Astrocyte (in vitro differentiated cells and primary cell): Measurements from ENCODE around the gene YIF1A. TPM values are rescaled to one million over a fixed set of nuclear protein-coding genes. Genes with fewer than 3 reads are reported as not detected.
A peak's percentile ranks its signal among the peaks of the same experiment; 100 is the strongest.
"Not testable (repeated sequence)": the region's sequence is repeated elsewhere in the genome, so short reads cannot be mapped to it uniquely, and the experiment has no call there.

Experiments
- DNase-seq: peaks from one replicate; pipeline ENCODE4 v3.0.0-alpha.2; 2010; ENCODE audit warnings: low read depth
- FAIRE-seq: peaks from 2 replicates; lab custom pipeline; 2011; peaks lifted over from hg19 to GRCh38; lab: Jason Lieb, UNC
- H2AFZ ChIP-seq: 2 replicates; pipeline ENCODE4 v1.6.0; 2012; ENCODE audit warnings: low read depth, low read length, inconsistent platforms
- H3K27ac ChIP-seq: 2 replicates; pipeline ENCODE4 v1.5.1; 2011; ENCODE audit warnings: low read depth, low read length, inconsistent platforms
- H3K27me3 ChIP-seq: 2 replicates; pipeline ENCODE4 v1.6.0; 2011; ENCODE audit warnings: low read length, inconsistent platforms; ENCODE audit not compliant: insufficient read depth
- H3K36me3 ChIP-seq: 2 replicates; pipeline ENCODE4 v1.5.1; 2011; ENCODE audit warnings: low read length, inconsistent platforms; ENCODE audit not compliant: insufficient read depth
- H3K4me1 ChIP-seq: 2 replicates; pipeline ENCODE4 v1.5.1; 2011; ENCODE audit warnings: low read length, inconsistent platforms; ENCODE audit not compliant: insufficient read depth
- H3K4me2 ChIP-seq: 2 replicates; pipeline ENCODE4 v1.6.0; 2012; ENCODE audit warnings: low read length, inconsistent platforms
- H3K4me3 ChIP-seq: 2 replicates; pipeline ENCODE4 v1.5.1; 2011; ENCODE audit warnings: low read depth, mild to moderate bottlenecking, low read length, inconsistent platforms; ENCODE audit not compliant: insufficient read depth
- H3K79me2 ChIP-seq: 2 replicates; pipeline ENCODE4 v1.6.0; 2012; ENCODE audit warnings: mild to moderate bottlenecking, low read length, inconsistent platforms; ENCODE audit not compliant: insufficient read depth
- H3K9ac ChIP-seq: 2 replicates; pipeline ENCODE4 v1.6.0; 2012; ENCODE audit warnings: mild to moderate bottlenecking, low read length, inconsistent platforms
- H3K9me3 ChIP-seq: 2 replicates; pipeline ENCODE4 v1.5.1; 2012; ENCODE audit warnings: low read depth, mild to moderate bottlenecking, low read length, inconsistent platforms; ENCODE audit not compliant: insufficient read depth
- H4K20me1 ChIP-seq: 2 replicates; pipeline ENCODE4 v1.6.0; 2012; ENCODE audit warnings: low read length, inconsistent platforms; ENCODE audit not compliant: insufficient read depth
- H3K27ac Mint-ChIP-seq: one replicate; pipeline ENCODE4 v1.8.0; 2021; ENCODE audit warnings: mild to moderate bottlenecking, mixed read lengths; ENCODE audit not compliant: unreplicated experiment
- H3K27me3 Mint-ChIP-seq: one replicate; pipeline ENCODE4 v1.8.0; 2021; ENCODE audit warnings: low read depth, mixed read lengths; ENCODE audit not compliant: unreplicated experiment
- H3K36me3 Mint-ChIP-seq: one replicate; pipeline ENCODE4 v1.8.0; 2021; ENCODE audit warnings: low read depth, mixed read lengths; ENCODE audit not compliant: unreplicated experiment
- H3K4me1 Mint-ChIP-seq: one replicate; pipeline ENCODE4 v1.8.0; 2021; ENCODE audit warnings: low read depth, mixed read lengths; ENCODE audit not compliant: unreplicated experiment
- H3K4me3 Mint-ChIP-seq: one replicate; pipeline ENCODE4 v1.8.0; 2021; ENCODE audit warnings: mild to moderate bottlenecking, moderate library complexity, mixed read lengths; ENCODE audit not compliant: unreplicated experiment
- H3K9me3 Mint-ChIP-seq: one replicate; pipeline ENCODE4 v1.8.0; 2021; ENCODE audit warnings: mild to moderate bottlenecking, mixed read lengths; ENCODE audit not compliant: unreplicated experiment
- EZH2 ChIP-seq: IDR thresholded peaks from 2 replicates; pipeline ENCODE4 v1.6.1; 2012; ENCODE audit warnings: mild to moderate bottlenecking, low read length, inconsistent platforms; ENCODE audit not compliant: insufficient read depth
- total RNA-seq: library from RNA; stranded (reverse); gene quantifications from 2 replicates; pipeline ENCODE4 v1.2.1, GENCODE V29; 2021
- TF ChIP-seq, protein P1 (sequence below): IDR thresholded peaks from 2 replicates; pipeline ENCODE4 v1.5.1; 2011; ENCODE audit warnings: low read depth, mild to moderate bottlenecking, inconsistent platforms, low read length, moderate library complexity; ENCODE audit not compliant: insufficient read depth

YIF1A gene
- total RNA-seq, 1 donor from 2014 or later, result 129 TPM

DNA sequence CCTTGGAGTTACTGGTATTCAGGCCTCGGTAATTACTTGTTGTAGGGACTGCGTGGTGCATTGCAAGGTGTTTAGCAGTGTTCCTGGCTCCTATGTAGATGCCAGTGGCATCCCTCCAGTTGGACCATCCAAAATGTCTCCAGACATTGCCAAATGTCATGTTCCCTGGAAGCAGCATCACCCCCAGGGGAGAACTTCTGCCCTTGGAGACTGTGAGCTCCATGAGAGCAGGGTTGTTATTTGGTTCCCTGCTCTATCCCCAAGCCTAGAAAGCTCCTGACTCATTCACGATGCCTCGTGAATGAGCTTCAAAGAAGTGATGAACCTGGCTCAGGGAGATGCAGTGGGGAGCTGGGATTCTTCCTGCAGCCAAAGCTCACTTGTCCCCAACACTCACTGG lies 32.7 kb upstream of the YIF1A start:
- TF ChIP-seq, protein P1, sequence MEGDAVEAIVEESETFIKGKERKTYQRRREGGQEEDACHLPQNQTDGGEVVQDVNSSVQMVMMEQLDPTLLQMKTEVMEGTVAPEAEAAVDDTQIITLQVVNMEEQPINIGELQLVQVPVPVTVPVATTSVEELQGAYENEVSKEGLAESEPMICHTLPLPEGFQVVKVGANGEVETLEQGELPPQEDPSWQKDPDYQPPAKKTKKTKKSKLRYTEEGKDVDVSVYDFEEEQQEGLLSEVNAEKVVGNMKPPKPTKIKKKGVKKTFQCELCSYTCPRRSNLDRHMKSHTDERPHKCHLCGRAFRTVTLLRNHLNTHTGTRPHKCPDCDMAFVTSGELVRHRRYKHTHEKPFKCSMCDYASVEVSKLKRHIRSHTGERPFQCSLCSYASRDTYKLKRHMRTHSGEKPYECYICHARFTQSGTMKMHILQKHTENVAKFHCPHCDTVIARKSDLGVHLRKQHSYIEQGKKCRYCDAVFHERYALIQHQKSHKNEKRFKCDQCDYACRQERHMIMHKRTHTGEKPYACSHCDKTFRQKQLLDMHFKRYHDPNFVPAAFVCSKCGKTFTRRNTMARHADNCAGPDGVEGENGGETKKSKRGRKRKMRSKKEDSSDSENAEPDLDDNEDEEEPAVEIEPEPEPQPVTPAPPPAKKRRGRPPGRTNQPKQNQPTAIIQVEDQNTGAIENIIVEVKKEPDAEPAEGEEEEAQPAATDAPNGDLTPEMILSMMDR, result no peak
- no peak for TF ChIP-seq EZH2
- H3K36me3 ChIP-seq, result no peaks in the 10 kb centered on the region
- no peak overlapping the region for H3K4me3 ChIP-seq
- peaks cover 45% of the 10 kb centered on the region for H3K4me1 ChIP-seq
- no peak overlapping the region for H3K27ac ChIP-seq
- H3K9ac ChIP-seq, result no peak overlapping the region
- H2AFZ ChIP-seq, result no peak overlapping the region
- peaks cover 8% of the 10 kb centered on the region for H3K36me3 Mint-ChIP-seq
- no peak overlapping the region for H3K27ac Mint-ChIP-seq
- H3K4me1 Mint-ChIP-seq, result peaks cover 42% of the 10 kb centered on the region
- no peaks in the 10 kb centered on the region for H3K9me3 ChIP-seq
- DNase-seq (no peak), FAIRE-seq (no peak)
- no peak overlapping the region for H3K4me2 ChIP-seq
- H3K4me3 Mint-ChIP-seq, result no peak overlapping the region
- H3K9me3 Mint-ChIP-seq, result peaks cover 16% of the 10 kb centered on the region
- peaks cover 2% of the 10 kb centered on the region for H3K79me2 ChIP-seq
- H3K27me3 ChIP-seq, result no peaks in the 10 kb centered on the region
- no peaks in the 10 kb centered on the region for H4K20me1 ChIP-seq
- no peaks in the 10 kb centered on the region for H3K27me3 Mint-ChIP-seq

DNA sequence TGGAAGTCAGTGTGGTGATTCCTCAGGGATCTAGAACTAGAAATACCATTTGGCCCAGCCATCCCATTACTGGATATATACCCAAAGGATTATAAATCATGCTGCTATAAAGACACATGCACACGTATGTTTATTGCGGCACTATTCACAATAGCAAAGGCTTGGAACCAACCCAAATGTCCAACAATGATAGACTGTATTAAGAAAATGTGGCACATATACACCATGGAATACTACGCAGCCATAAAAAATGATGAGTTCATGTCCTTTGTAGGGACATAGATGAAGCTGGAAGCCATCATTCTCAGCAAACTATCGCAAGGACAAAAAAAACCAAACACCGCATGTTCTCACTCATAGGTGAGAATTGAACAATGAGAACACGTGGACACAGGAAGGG lies 31.8 kb upstream of the YIF1A start:
- H2AFZ ChIP-seq, H3K27ac ChIP-seq, H4K20me1 ChIP-seq, H3K9me3 ChIP-seq, H3K27me3 Mint-ChIP-seq, H3K27me3 ChIP-seq, H3K4me2 ChIP-seq, DNase-seq, H3K9ac ChIP-seq, FAIRE-seq, H3K4me3 Mint-ChIP-seq, H3K27ac Mint-ChIP-seq, H3K36me3 Mint-ChIP-seq, H3K4me3 ChIP-seq, H3K36me3 ChIP-seq: not testable (repeated sequence)
- H3K4me1 ChIP-seq, result peaks cover 45% of the 10 kb centered on the region
- peaks cover 37% of the 10 kb centered on the region for H3K4me1 Mint-ChIP-seq
- H3K79me2 ChIP-seq, result peaks cover 11% of the 10 kb centered on the region
- peaks cover 16% of the 10 kb centered on the region for H3K9me3 Mint-ChIP-seq

DNA sequence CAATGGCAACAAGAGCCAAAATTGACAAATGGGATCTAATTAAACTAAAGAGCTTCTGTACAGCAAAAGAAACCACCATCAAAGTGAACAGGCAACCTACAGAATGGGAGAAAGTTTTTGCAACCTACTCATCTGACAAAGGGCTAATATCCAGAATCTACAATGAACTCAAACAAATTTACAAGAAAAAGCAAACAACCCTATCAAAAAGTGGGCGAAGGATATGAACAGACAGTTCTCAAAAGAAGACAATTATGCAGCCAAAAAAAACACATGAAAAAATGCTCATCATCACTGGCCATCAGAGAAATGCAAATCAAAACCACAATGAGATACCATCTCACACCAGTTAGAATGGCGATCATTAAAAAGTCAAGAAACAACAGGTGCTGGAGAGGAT lies 31.3 kb upstream of the YIF1A start:
- not testable (repeated sequence) for H3K27ac Mint-ChIP-seq, H3K9me3 ChIP-seq, H3K36me3 ChIP-seq, H3K4me3 ChIP-seq, H3K36me3 Mint-ChIP-seq, H2AFZ ChIP-seq, H3K27me3 Mint-ChIP-seq, FAIRE-seq, H3K4me3 Mint-ChIP-seq, DNase-seq, H4K20me1 ChIP-seq, H3K4me2 ChIP-seq, H3K27me3 ChIP-seq, H3K27ac ChIP-seq, H3K9ac ChIP-seq
- Histone ChIP-seq H3K4me1 (peaks cover 41% of the 10 kb centered on the region), H3K79me2 (peaks cover 16% of the 10 kb centered on the region)
- peaks cover 16% of the 10 kb centered on the region for H3K9me3 Mint-ChIP-seq
- H3K4me1 Mint-ChIP-seq, result peaks cover 37% of the 10 kb centered on the region

DNA sequence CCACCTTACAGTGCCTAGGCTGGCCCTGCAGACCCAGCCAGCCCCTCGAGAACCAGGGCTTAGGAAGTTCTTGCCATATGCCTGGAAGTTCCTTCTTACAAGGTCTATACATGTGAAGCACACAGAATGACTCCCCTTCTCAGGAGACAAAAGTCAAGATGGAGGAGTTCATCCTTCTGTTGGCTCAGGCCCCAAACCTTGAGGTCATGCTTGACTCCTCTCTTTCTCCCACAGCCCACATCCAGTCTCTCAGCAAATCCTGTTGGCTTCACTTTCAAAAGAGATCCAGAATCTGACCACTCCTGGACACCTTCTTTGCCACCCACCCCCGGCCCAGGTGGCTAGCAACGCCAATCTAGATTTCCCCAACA lies 29.6 kb upstream of the YIF1A start:
- Histone ChIP-seq H3K4me2 (no peak overlapping the region), H3K27me3 (no peaks in the 10 kb centered on the region), H3K9me3 (no peaks in the 10 kb centered on the region), H3K4me3 (no peak overlapping the region), H2AFZ (peak overlapping the region; percentile 28), H3K9ac (no peak overlapping the region), H3K36me3 (no peaks in the 10 kb centered on the region), H3K79me2 (peaks cover 32% of the 10 kb centered on the region), H3K4me1 (peaks cover 38% of the 10 kb centered on the region), H3K27ac (peak overlapping the region; percentile 84), H4K20me1 (peaks cover 15% of the 10 kb centered on the region)
- TF ChIP-seq, protein P1, result no peak
- TF ChIP-seq EZH2, result no peak
- peak overlapping the region; percentile 42 for H3K4me3 Mint-ChIP-seq
- H3K36me3 Mint-ChIP-seq, result peaks cover 8% of the 10 kb centered on the region
- DNase-seq, result no peak
- peaks cover 2% of the 10 kb centered on the region for H3K27me3 Mint-ChIP-seq
- H3K27ac Mint-ChIP-seq, result no peak overlapping the region
- peaks cover 34% of the 10 kb centered on the region for H3K4me1 Mint-ChIP-seq
- no peak for FAIRE-seq
- peaks cover 16% of the 10 kb centered on the region for H3K9me3 Mint-ChIP-seq
